Pancreas (tissue), 10 donors: Measurements from ENCODE around the gene TMTC2. TPM values are rescaled to one million over a fixed set of nuclear protein-coding genes. Genes with fewer than 3 reads are reported as not detected.

ENCODE experiments used
- ATAC-seq, 4 donors: fragments of 200-7000 bp; cut with Tn5 transposase; one replicate each; pipeline versions ENCODE4 v1.8.0 to v1.9.1; 2020; ENCODE audit warnings: mild to moderate bottlenecking in 4 of 4, moderate library complexity in 4 of 4
- DNase-seq, 6 donors: peaks; one replicate each; pipeline ENCODE4 v3.0.0-alpha.2; 2020
- FAIRE-seq: peaks from 2 replicates; lab custom pipeline; 2012; peaks lifted over from hg19 to GRCh38; lab: Jason Lieb, UNC
- H3K27ac ChIP-seq, 4 donors: fragments of 200-600 bp; sonication (generic); 1 replicate in 3 of 4; 2 replicates in 1 of 4; pipeline versions ENCODE4 v1.5.0 to v1.8.0; 2020
- H3K27me3 ChIP-seq, 4 donors: fragments of 200-600 bp; one replicate each; pipeline ENCODE4 v1.8.0; 2021
- H3K36me3 ChIP-seq, 3 donors: fragments of 200-600 bp; sonication (generic) in 1 of 3; one replicate each; pipeline versions ENCODE4 v1.5.0 to v1.8.0; 2020 to 2021
- H3K4me1 ChIP-seq, 3 donors: fragments of 200-600 bp; one replicate each; pipeline ENCODE4 v1.8.0; 2021
- H3K4me3 ChIP-seq, 4 donors: fragments of 200-600 bp; sonication (generic) in 2 of 4; one replicate each; pipeline versions ENCODE4 v1.5.0 to v1.8.0; 2020 to 2021
- H3K9me3 ChIP-seq, 4 donors: fragments of 200-600 bp; one replicate each; pipeline ENCODE4 v1.8.0; 2021
- CTCF ChIP-seq, 4 donors: fragments of 200-600 bp; sonication (generic) in 3 of 4; IDR thresholded peaks; one replicate each; pipeline versions ENCODE4 v1.5.0 to v1.8.0; 2021; ENCODE audit warnings: antibody characterized with exemption in 4 of 4
- WGBS, 2 donors: extraction: QIAGEN DNeasy Blood & Tissue Kit; methylation state at CpG; one replicate each; pipeline ENCODE4 v1.1.7; 2013; 5-methylcytosine and 5-hydroxymethylcytosine counted together
- intact Hi-C, 3 donors: fragments of 100-400 bp; cut with DNase I; formaldehyde crosslinking; loops; one replicate each; pipeline versions ENCODE4 v1.11.1 to v1.14.2; 2022
- polyA plus RNA-seq, 2 donors: library from polyadenylated mRNA; stranded (reverse); fragments of 200-250 nt; gene quantifications; one replicate each; pipeline ENCODE4 v1.2.3, GENCODE V29; 2013
- total RNA-seq, 6 donors: library from RNA; stranded (reverse); fragmentation: NEBNext Ultra II Directional in 4 of 6; extraction: Animal tissue kit (Norgen Biotek cat#: 25700) in 4 of 6; gene quantifications; one replicate each; pipeline versions ENCODE4 v1.2.1 to v1.2.4, GENCODE V29; 2021 to 2023
- donor health status: healthy with polysubstance abuse.
- donor health status: DM: no; HTN: no; CAD: no; lungs with moderate emphysema.
- donor health status: DM: no; HTN: no; CAD: no.
- donor health status: control.
- donor health status: control.
- donor health status: Bipolar disorder and iron deficiency.
- donor health status: DM: yes; HTN: yes; CAD: no.
- donor health status: DM: no; HTN: no; CAD: no.
- donor health status: DM: no; HTN: no; CAD: no.
- donor health status: DM: yes; HTN: yes; CAD: no.

The TMTC2 gene
- total and polyA plus RNA-seq, 8 donors: 5.3 to 14.4 (median 6.4) TPM

DNA sequence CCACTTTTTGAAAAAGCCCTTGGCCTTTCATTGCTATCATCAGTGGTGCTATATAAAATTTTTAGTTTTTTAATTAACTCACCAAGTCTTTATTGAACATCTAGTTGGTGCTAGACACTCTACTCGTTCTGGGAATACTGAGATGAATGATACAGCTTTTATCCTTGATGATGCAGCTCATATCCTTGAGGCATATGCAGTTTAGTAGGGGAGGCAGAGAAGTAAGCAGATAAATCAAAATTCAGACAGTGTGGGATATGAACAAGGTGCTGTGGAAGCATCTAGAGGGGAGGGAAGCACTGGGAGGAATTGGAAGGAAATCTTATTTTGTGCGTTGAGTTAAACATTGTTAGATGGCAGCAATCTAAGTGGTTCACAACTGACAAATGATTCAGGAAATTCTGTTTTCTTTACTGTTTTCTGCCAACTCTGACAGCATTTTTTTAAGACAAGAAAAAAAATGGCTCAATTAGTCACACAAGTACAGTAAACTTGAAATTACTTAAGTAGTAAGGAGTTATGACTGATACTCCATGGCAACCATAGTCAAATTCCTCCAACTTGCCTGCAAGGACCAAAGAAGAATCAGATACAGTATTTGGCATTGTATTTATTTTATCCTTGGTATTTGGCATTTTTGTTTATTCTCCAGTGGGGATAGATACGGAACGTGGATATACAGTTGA lies 119.2 kb downstream of the TMTC2 start:
- no peaks in the 10 kb centered on the region for H3K36me3 ChIP-seq
- DNase-seq (no peak), ATAC-seq (peak in 1 of 4 donors; percentile 45), FAIRE-seq (no peak)
- peaks cover 0 to 10% (median 9%) of the 10 kb centered on the region in 3 donors for H3K4me1 ChIP-seq
- H3K4me3 ChIP-seq: no peak overlapping the region
- no peaks in the 10 kb centered on the region for H3K27me3 ChIP-seq
- H3K9me3 ChIP-seq: no peaks in the 10 kb centered on the region
- intact Hi-C loops: no loop called here
- TF ChIP-seq CTCF (IDR thresholded peaks at IDR 0.05): no peak
- 87 to 90% methylated on average over 4 of the region's 4 CpGs for WGBS, 2 donors
- peak overlapping the region in 1 of 4 donors; percentile 26 for H3K27ac ChIP-seq

GRCh38 chr12:82807132-82807737 lies 120.5 kb downstream of the TMTC2 start:
- FAIRE-seq: no peak
- Histone ChIP-seq H3K27me3 (no peaks in the 10 kb centered on the region), H3K4me3 (no peak overlapping the region), H3K27ac (no peak overlapping the region), H3K9me3 (no peaks in the 10 kb centered on the region), H3K4me1 (peaks cover 0 to 10% (median 9%) of the 10 kb centered on the region in 3 donors), H3K36me3 (no peaks in the 10 kb centered on the region)
- no peak for TF ChIP-seq CTCF (IDR thresholded peaks at IDR 0.05)
- no peak for ATAC-seq
- no peak for DNase-seq
- intact Hi-C loops: no loop called here

DNA sequence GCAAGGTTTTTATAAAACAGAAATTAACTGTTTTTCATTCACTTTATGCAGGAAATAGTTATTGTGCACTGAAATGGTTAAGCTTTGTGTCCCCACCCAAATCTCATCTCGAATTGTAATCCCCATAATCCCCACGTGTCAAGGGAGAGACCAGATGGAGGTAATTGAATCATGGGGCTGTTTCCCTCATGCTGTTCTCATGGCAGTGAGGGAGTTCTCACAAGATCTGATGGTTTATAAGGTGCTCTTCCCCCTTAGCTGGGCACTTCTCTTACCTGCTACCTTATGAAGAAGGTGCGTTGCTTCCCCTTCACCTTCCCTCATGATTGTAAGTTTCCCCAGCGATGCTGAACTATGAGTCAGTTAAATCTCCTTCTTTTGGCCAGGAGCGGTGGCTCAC lies 123.9 kb downstream of the TMTC2 start:
- FAIRE-seq: no peak
- WGBS, 2 donors: 92 to 97% methylated on average over 5 of the region's 5 CpGs
- intact Hi-C loops: no loop called here
- DNase-seq: no peak
- ATAC-seq: no peak
- TF ChIP-seq CTCF (IDR thresholded peaks at IDR 0.05): no peak
- Histone ChIP-seq H3K4me3 (no peak overlapping the region), H3K4me1 (no peaks in the 10 kb centered on the region), H3K27me3 (no peaks in the 10 kb centered on the region), H3K27ac (no peak overlapping the region), H3K9me3 (no peaks in the 10 kb centered on the region), H3K36me3 (no peaks in the 10 kb centered on the region)

- Histone ChIP-seq H3K9me3 (no peaks in the 10 kb centered on the region), H3K27ac (no peak overlapping the region), H3K27me3 (no peaks in the 10 kb centered on the region), H3K4me3 (no peak overlapping the region), H3K36me3 (no peaks in the 10 kb centered on the region), H3K4me1 (no peaks in the 10 kb centered on the region)
- intact Hi-C loops: no loop called here
- FAIRE-seq (no peak), ATAC-seq (no peak), DNase-seq (no peak)
- no peak for TF ChIP-seq CTCF (IDR thresholded peaks at IDR 0.05)
Measured at GRCh38 chr12:82817368-82817767, 130.7 kb downstream of the TMTC2 start.
